NCI-H128 (cell line): Measurements from ENCODE around the gene MAP3K5.

Source experiments
- DNase-seq: peaks from one replicate; lab custom pipeline; 2025; ENCODE audit not compliant: unreplicated experiment; lab: John Stamatoyannopoulos, UW

Gene MAP3K5

GRCh38 chr6:136548582-136549299 lies 243.5 kb downstream of the MAP3K5 start:
- DNase-seq, result no peak

- no peak for DNase-seq
Measured at GRCh38 chr6:136547871-136548270, 244.4 kb downstream of the MAP3K5 start.

- DNase-seq, result no peak
Measured at GRCh38 chr6:136547336-136547735, 244.9 kb downstream of the MAP3K5 start.

GRCh38 chr6:136546331-136546730 lies 245.9 kb downstream of the MAP3K5 start:
- no peak for DNase-seq

GRCh38 chr6:136544326-136544725 lies 248.0 kb downstream of the MAP3K5 start:
- DNase-seq, result no peak

GRCh38 chr6:136541395-136541794 lies 250.9 kb downstream of the MAP3K5 start:
- DNase-seq, result no peak

GRCh38 chr6:136539967-136540652 lies 252.2 kb downstream of the MAP3K5 start:
- no peak for DNase-seq

- no peak for DNase-seq
Measured at GRCh38 chr6:136538836-136539235, 253.4 kb downstream of the MAP3K5 start.

- DNase-seq, result no peak
Measured at GRCh38 chr6:136535880-136536650, 256.2 kb downstream of the MAP3K5 start.

- no peak for DNase-seq
Measured at GRCh38 chr6:136535017-136535765, 257.1 kb downstream of the MAP3K5 start.

- no peak for DNase-seq
Measured at GRCh38 chr6:136534268-136534667, 258.0 kb downstream of the MAP3K5 start.

- no peak for DNase-seq
Measured at GRCh38 chr6:136533487-136533886, 258.8 kb downstream of the MAP3K5 start.

- no peak for DNase-seq
Measured at GRCh38 chr6:136532030-136532429, 260.2 kb downstream of the MAP3K5 start.

GRCh38 chr6:136529710-136530109 lies 262.6 kb downstream of the MAP3K5 start:
- no peak for DNase-seq

GRCh38 chr6:136528477-136528876 lies 263.8 kb downstream of the MAP3K5 start:
- no peak for DNase-seq

- DNase-seq, result no peak
Measured at GRCh38 chr6:136527831-136528230, 264.4 kb downstream of the MAP3K5 start.

GRCh38 chr6:136526937-136527336 lies 265.3 kb downstream of the MAP3K5 start:
- DNase-seq, result no peak

GRCh38 chr6:136526196-136526930 lies 265.9 kb downstream of the MAP3K5 start:
- no peak for DNase-seq

GRCh38 chr6:136525586-136526195 lies 266.6 kb downstream of the MAP3K5 start:
- DNase-seq, result no peak

- no peak for DNase-seq
Measured at GRCh38 chr6:136524936-136525413, 267.3 kb downstream of the MAP3K5 start.
